ENCODE measurements around the gene LYRM1.

DNA sequence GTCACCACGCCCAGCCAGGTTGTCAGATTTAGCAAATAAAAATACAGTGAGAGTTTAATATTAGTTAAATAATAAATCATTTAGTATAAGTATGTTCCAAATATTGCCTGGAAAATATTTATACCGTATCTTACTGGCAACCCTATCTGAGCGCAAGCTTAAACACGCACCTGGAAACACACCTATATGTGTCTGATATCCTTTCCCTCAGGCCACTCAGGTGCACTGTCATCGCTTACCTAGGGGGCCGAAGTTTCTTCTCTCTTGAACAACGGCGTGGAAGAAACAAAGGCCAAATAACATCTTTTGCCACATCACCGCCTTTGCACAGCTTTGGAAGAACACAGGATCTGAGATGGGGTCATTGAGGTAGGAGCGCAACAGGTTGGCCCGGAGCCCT lies 54.0 kb downstream of the LYRM1 start:
- TF ChIP-seq, protein P1, sequence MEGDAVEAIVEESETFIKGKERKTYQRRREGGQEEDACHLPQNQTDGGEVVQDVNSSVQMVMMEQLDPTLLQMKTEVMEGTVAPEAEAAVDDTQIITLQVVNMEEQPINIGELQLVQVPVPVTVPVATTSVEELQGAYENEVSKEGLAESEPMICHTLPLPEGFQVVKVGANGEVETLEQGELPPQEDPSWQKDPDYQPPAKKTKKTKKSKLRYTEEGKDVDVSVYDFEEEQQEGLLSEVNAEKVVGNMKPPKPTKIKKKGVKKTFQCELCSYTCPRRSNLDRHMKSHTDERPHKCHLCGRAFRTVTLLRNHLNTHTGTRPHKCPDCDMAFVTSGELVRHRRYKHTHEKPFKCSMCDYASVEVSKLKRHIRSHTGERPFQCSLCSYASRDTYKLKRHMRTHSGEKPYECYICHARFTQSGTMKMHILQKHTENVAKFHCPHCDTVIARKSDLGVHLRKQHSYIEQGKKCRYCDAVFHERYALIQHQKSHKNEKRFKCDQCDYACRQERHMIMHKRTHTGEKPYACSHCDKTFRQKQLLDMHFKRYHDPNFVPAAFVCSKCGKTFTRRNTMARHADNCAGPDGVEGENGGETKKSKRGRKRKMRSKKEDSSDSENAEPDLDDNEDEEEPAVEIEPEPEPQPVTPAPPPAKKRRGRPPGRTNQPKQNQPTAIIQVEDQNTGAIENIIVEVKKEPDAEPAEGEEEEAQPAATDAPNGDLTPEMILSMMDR (IDR thresholded peaks at IDR 0.05), result no peak
- TF ChIP-seq POLR2A (IDR thresholded peaks at IDR 0.05) (no peak), EP300 (IDR thresholded peaks at IDR 0.05) (no peak)

Data from tibial nerve (tissue), 4 donors.